Type B pancreatic cell (in vitro differentiated cells): ENCODE results near the gene AOPEP. TPM values are rescaled to one million over a fixed set of nuclear protein-coding genes. Genes with fewer than 3 reads are reported as not detected.
A peak's percentile ranks its signal among the peaks of the same experiment; 100 is the strongest.

Experiments
- DNase-seq: peaks from one replicate; pipeline ENCODE4 v3.0.0; 2021; ENCODE audit warnings: mixed read lengths; ENCODE audit not compliant: unreplicated experiment; ENCODE audit errors: extremely low spot score
- H3K27ac Mint-ChIP-seq: 2 replicates; pipeline ENCODE4 v1.8.0; 2021; ENCODE audit warnings: mild to moderate bottlenecking, mixed read lengths
- H3K27me3 Mint-ChIP-seq: 2 replicates; pipeline ENCODE4 v1.8.0; 2021; ENCODE audit warnings: mixed read lengths
- H3K36me3 Mint-ChIP-seq: 2 replicates; pipeline ENCODE4 v1.8.0; 2021; ENCODE audit warnings: mixed read lengths
- H3K4me1 Mint-ChIP-seq: one replicate; pipeline ENCODE4 v1.8.0; 2021; ENCODE audit warnings: mixed read lengths; ENCODE audit not compliant: unreplicated experiment
- H3K4me3 Mint-ChIP-seq: 2 replicates; pipeline ENCODE4 v1.8.0; 2021; ENCODE audit warnings: mild to moderate bottlenecking, mixed read lengths
- H3K9me3 Mint-ChIP-seq: 2 replicates; pipeline ENCODE4 v1.8.0; 2021; ENCODE audit warnings: mixed read lengths
- CTCF ChIP-seq: fragments of 200-600 bp; sonication (generic); conservative IDR thresholded peaks from 2 replicates; pipeline ENCODE4 v1.5.0; 2021; ENCODE audit warnings: antibody characterized with exemption, mild to moderate bottlenecking
- total RNA-seq: library from RNA; stranded (reverse); gene quantifications from 2 replicates; pipeline ENCODE4 v1.2.1, GENCODE V29; 2021; ENCODE audit warnings: low replicate concordance

Gene AOPEP
- total RNA-seq, 1 donor from 2014 or later = 89.3 TPM

DNA sequence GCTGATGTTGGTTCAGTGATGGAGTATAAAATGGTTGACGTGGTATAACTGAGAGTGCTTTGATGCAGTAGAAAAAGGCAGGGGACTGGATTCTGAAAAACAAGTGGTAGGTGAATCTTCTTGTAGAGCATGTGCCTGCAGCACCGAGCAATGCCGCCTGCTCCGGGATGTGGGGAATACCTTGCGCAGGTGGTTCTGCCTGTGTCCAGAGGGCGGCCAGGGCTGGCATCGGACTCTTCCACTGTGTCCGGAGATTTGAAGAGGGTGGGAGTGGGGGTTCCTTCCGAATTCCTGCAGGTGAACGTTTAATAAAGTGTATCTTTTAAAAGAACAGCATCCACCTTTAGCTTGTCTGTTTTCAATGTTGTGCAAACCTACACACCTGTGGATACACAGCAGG lies 353.0 kb downstream of the AOPEP start:
- no peak overlapping the region for H3K4me3 Mint-ChIP-seq
- H3K9me3 Mint-ChIP-seq = no peaks in the 10 kb centered on the region
- H3K27me3 Mint-ChIP-seq = no peaks in the 10 kb centered on the region
- no peak for DNase-seq
- peaks cover 51% of the 10 kb centered on the region for H3K36me3 Mint-ChIP-seq
- peak overlapping the region; percentile 61 for H3K27ac Mint-ChIP-seq
- peaks cover 53% of the 10 kb centered on the region for H3K4me1 Mint-ChIP-seq
- TF ChIP-seq CTCF = no peak

DNA sequence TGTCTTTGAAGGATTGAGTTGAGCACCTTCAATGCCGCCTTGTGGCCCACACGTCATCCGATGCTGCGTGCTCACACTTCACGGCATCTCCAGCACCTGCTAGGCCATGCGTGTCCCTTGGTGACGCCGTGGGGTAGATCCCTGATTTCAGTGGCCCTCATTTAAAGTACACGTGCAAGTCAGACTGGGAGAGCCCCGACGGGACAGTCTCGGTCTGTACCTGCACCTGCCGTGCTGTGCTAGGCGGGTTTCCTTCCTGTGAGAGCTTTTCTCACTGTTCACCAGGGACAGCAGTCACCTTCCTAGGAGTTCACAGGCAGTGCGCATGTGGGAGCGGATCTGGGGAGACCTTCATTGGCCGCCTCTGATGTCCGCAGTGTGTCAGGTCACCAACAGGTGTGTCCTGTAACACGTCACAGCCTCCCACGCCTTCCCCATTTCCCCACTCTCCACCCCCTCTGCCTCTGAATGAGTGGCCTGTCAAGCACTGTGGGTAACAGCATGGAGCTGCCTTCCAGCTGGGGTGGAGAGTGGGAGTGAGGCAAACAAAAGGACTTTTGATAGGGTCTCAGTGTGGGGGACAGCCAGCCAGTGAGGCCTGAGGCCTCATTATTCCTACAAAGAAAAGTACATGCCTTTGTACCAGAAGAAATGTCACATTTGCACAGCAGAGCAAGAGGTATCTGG lies 354.6 kb downstream of the AOPEP start:
- Mint-ChIP-seq H3K4me1 (peaks cover 57% of the 10 kb centered on the region), H3K27ac (peak overlapping the region; percentile 58), H3K27me3 (no peaks in the 10 kb centered on the region), H3K9me3 (no peaks in the 10 kb centered on the region), H3K36me3 (peaks cover 50% of the 10 kb centered on the region), H3K4me3 (no peak overlapping the region)
- no peak for TF ChIP-seq CTCF
- DNase-seq = no peak

- peaks cover 56% of the 10 kb centered on the region for H3K4me1 Mint-ChIP-seq
- no peak for TF ChIP-seq CTCF
- H3K9me3 Mint-ChIP-seq = no peaks in the 10 kb centered on the region
- DNase-seq = no peak
- no peak overlapping the region for H3K4me3 Mint-ChIP-seq
- peaks cover 56% of the 10 kb centered on the region for H3K36me3 Mint-ChIP-seq
- no peaks in the 10 kb centered on the region for H3K27me3 Mint-ChIP-seq
- peak overlapping the region; percentile 58 for H3K27ac Mint-ChIP-seq
Observed at GRCh38 chr9:95081998-95082397, 355.5 kb downstream of the AOPEP start.

DNA sequence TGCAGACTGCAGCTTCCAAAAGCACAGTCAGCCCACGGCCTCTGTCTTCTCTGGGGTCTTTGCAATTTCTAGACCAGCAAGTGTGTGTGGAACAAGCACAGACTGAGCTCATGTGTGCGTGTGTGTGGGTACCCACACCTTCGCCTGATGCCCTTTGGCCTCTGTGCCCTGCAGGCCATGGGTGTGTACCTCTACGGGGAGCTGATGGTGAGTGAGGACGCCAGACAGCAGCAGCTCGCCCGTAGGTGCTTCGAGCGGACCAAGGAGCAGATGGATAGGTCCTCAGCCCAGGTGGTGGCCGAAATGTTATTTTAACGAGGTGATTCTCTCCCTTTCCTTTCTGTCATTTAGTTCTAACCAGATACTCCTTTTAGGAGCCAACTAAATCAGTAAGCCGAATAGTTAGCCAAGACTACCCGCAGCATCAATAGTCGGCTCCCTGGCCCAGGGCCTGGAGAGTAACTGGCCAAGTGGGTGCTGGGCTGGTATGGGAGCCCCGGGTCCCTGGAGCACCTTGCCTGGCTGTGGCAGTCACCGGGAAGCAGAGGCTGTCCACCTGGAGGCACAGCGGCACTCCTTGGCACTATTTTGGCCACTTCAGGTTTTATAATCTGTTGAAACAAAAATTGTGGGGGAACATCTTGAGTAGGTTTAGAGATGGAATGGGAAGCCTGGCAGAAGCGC lies 356.0 kb downstream of the AOPEP start:
- no peak overlapping the region for H3K4me3 Mint-ChIP-seq
- no peaks in the 10 kb centered on the region for H3K9me3 Mint-ChIP-seq
- H3K27ac Mint-ChIP-seq = no peak overlapping the region
- no peak for TF ChIP-seq CTCF
- DNase-seq = no peak
- no peaks in the 10 kb centered on the region for H3K27me3 Mint-ChIP-seq
- peaks cover 51% of the 10 kb centered on the region for H3K4me1 Mint-ChIP-seq
- peaks cover 54% of the 10 kb centered on the region for H3K36me3 Mint-ChIP-seq

GRCh38 chr9:95083086-95083768 lies 356.7 kb downstream of the AOPEP start:
- H3K4me1 Mint-ChIP-seq = peaks cover 50% of the 10 kb centered on the region

More at GRCh38 chr9:95083086-95083768, 356.7 kb downstream of the AOPEP start:
- Mint-ChIP-seq H3K27ac (no peak overlapping the region), H3K36me3 (peaks cover 59% of the 10 kb centered on the region), H3K9me3 (no peaks in the 10 kb centered on the region), H3K4me3 (no peak overlapping the region), H3K27me3 (no peaks in the 10 kb centered on the region)
- TF ChIP-seq CTCF = no peak
- DNase-seq = no peak
